ENCODE data around the gene CDHR4.
"Not testable (repeated sequence)": the region's sequence is repeated elsewhere in the genome, so short reads cannot be mapped to it uniquely, and the experiment has no call there.

Gene CDHR4

GRCh38 chr3:49786357-49787181, 13.1 kb downstream of the CDHR4 start, which contains the start of gene IP6K1:
Gene IP6K1, minus strand, starts transcription at chr3:49786542. Its CDS starts 38,502 bp downstream, at chr3:49748040.
- Histone ChIP-seq H4K20me1 (ENCODE audit: insufficient read depth, low read length) (no peaks in the 10 kb centered on the region), H2AFZ (ENCODE audit: low read length) (peak within 1 kb of the TSS; percentile 90), H3K9ac (ENCODE audit: low read length) (peak within 1 kb of the TSS; percentile 92), H3K79me2 (ENCODE audit: low read length) (peaks cover 44% of the 10 kb centered on the region), H3K4me2 (ENCODE audit: low read depth, low read length) (peak within 1 kb of the TSS; percentile 97), H3K9me2 (replicated peaks; ENCODE audit: insufficient read depth, low read length) (no peaks in the 10 kb centered on the region), H3K9me3 (replicated peaks; ENCODE audit: insufficient read depth, low read length) (no peaks in the 10 kb centered on the region), H3K27me3 (replicated peaks; ENCODE audit: insufficient read depth, low read length) (no peaks in the 10 kb centered on the region; the same call in 1 of the 2 replicates), H3K4me1 (ENCODE audit: low read length) (peaks cover 6% of the 10 kb centered on the region), H3F3A (ENCODE audit: insufficient read depth, low read length) (no peaks in the 10 kb centered on the region), H3K4me3 (ENCODE audit: low read length) (peak within 1 kb of the TSS; percentile 79), H3K27ac (ENCODE audit: low read length) (peak within 1 kb of the TSS; percentile 58; the same call in 1 of the 2 replicates), H3K36me3 (replicated peaks; ENCODE audit: insufficient read depth, low read length) (no peaks in the 10 kb centered on the region)
- TF ChIP-seq CTCF (IDR thresholded peaks at IDR 0.05; ENCODE audit: low read length) = no peak
- TF ChIP-seq EZH2 (optimal IDR thresholded peaks at IDR 0.05; ENCODE audit: low read depth, low read length) = no peak
- TF ChIP-seq EZH2phosphoT487 (IDR thresholded peaks at IDR 0.05; ENCODE audit: low read length) = no peak
- peak; percentile 100 for DNase-seq

GRCh38 chr3:49785565-49786356, 13.9 kb downstream of the CDHR4 start:
- Histone ChIP-seq H3K27ac (ENCODE audit: low read length) (peak overlapping the region; percentile 58; the same call in 1 of the 2 replicates), H3K9ac (ENCODE audit: low read length) (peak overlapping the region; percentile 92), H3K9me3 (replicated peaks; ENCODE audit: insufficient read depth, low read length) (no peaks in the 10 kb centered on the region), H3K9me2 (replicated peaks; ENCODE audit: insufficient read depth, low read length) (no peaks in the 10 kb centered on the region), H3K36me3 (replicated peaks; ENCODE audit: insufficient read depth, low read length) (no peaks in the 10 kb centered on the region), H3K4me3 (ENCODE audit: low read length) (peak overlapping the region; percentile 79), H3K4me1 (ENCODE audit: low read length) (peaks cover 6% of the 10 kb centered on the region), H3K79me2 (ENCODE audit: low read length) (peaks cover 52% of the 10 kb centered on the region), H3K4me2 (ENCODE audit: low read depth, low read length) (peak overlapping the region; percentile 89), H3K27me3 (replicated peaks; ENCODE audit: insufficient read depth, low read length) (no peaks in the 10 kb centered on the region), H2AFZ (ENCODE audit: low read length) (peak overlapping the region; percentile 81), H4K20me1 (ENCODE audit: insufficient read depth, low read length) (no peaks in the 10 kb centered on the region), H3F3A (ENCODE audit: insufficient read depth, low read length) (no peaks in the 10 kb centered on the region)
- DNase-seq = peak; percentile 28
- TF ChIP-seq CTCF (IDR thresholded peaks at IDR 0.05; ENCODE audit: low read length) (no peak), EZH2 (optimal IDR thresholded peaks at IDR 0.05; ENCODE audit: low read depth, low read length) (no peak), EZH2phosphoT487 (IDR thresholded peaks at IDR 0.05; ENCODE audit: low read length) (no peak)

DNA sequence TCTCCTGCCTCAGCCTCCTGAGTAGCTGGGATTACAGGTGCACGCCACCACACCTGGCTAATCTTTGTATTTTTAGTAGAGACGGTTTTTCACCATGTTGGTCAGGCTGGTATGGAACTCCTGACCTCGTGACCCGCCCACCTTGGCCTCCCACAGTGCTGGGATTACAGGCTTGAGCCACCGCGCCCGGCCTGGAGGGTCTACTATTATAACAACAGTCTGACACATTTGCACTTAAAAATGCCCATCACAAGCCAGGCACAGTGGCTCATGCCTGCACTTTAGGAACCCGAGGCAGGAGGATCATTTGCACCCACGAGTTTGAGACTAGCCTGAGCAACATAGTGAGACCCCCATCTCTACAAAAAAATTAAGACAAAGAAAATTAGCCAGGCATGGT, 17.4 kb downstream of the CDHR4 start:
- H3K9me3 ChIP-seq (replicated peaks; ENCODE audit: insufficient read depth, low read length); H3F3A ChIP-seq (ENCODE audit: insufficient read depth, low read length); H3K4me3 ChIP-seq (ENCODE audit: low read length); H3K4me2 ChIP-seq (ENCODE audit: low read depth, low read length); H2AFZ ChIP-seq (ENCODE audit: low read length); H3K9me2 ChIP-seq (replicated peaks; ENCODE audit: insufficient read depth, low read length); DNase-seq; H4K20me1 ChIP-seq (ENCODE audit: insufficient read depth, low read length); H3K27me3 ChIP-seq (replicated peaks; ENCODE audit: insufficient read depth, low read length); H3K27ac ChIP-seq (ENCODE audit: low read length); H3K36me3 ChIP-seq (replicated peaks; ENCODE audit: insufficient read depth, low read length); H3K9ac ChIP-seq (ENCODE audit: low read length); H3K4me1 ChIP-seq (ENCODE audit: low read length): not testable (repeated sequence)
- peaks cover 79% of the 10 kb centered on the region for H3K79me2 ChIP-seq (ENCODE audit: low read length)

All from MM.1S (cell line).